Sigmoid colon (tissue), 4 donors: ENCODE results near the gene TRPM1.

Experiments
- POLR2AphosphoS5 ChIP-seq, 4 donors: sonication (generic); formaldehyde crosslinking; IDR thresholded peaks; one replicate each; pipeline ENCODE4 v1.6.1; 2017; ENCODE audit warnings: antibody characterized with exemption in 4 of 4
- TF ChIP-seq, protein P1 (sequence below), 4 experiments: fragments of 450-650 bp in 3 of 4; fragments of 200-600 bp in 1 of 4; IDR thresholded peaks; one replicate each; pipeline ENCODE4 v1.5.1; 2016 to 2019; ENCODE audit warnings: antibody characterized with exemption in 4 of 4, mild to moderate bottlenecking in 3 of 4, moderate library complexity in 2 of 4

DNA sequence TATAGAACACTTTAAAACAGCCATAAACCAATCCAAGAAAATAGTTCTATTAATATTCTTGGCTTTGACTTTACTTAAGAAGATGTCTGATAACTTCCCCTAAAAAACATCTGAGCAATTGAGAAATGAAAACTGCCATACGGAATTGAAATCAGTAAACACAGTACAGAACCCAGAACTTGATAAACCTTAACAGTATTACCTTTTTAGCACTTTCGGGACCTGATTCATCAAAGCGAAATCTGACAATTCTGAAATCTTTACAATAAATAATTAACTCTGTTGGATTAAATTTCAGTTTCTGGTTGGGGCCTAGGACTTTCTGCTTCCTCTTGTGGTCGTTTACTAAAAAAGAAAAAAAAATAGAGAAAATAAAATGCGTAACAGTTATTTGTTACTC is 127.4 kb downstream of the TRPM1 start:
- TF ChIP-seq, protein P1, sequence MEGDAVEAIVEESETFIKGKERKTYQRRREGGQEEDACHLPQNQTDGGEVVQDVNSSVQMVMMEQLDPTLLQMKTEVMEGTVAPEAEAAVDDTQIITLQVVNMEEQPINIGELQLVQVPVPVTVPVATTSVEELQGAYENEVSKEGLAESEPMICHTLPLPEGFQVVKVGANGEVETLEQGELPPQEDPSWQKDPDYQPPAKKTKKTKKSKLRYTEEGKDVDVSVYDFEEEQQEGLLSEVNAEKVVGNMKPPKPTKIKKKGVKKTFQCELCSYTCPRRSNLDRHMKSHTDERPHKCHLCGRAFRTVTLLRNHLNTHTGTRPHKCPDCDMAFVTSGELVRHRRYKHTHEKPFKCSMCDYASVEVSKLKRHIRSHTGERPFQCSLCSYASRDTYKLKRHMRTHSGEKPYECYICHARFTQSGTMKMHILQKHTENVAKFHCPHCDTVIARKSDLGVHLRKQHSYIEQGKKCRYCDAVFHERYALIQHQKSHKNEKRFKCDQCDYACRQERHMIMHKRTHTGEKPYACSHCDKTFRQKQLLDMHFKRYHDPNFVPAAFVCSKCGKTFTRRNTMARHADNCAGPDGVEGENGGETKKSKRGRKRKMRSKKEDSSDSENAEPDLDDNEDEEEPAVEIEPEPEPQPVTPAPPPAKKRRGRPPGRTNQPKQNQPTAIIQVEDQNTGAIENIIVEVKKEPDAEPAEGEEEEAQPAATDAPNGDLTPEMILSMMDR (IDR thresholded peaks at IDR 0.05), result no peak
- no peak for TF ChIP-seq POLR2AphosphoS5 (IDR thresholded peaks at IDR 0.05)
